Cardiac fibroblast (primary cell): ENCODE results near the gene CTRB2.

ENCODE experiments used
- DNase-seq, 2 donors: peaks; one replicate each; pipeline versions ENCODE4 v3.0.0 to v3.0.0-alpha.2; 2010; ENCODE audit warnings: low read depth in 2 of 2
- H3K4me3 ChIP-seq, 2 donors: replicated peaks in 1 of 2; 1 replicate in 1 of 2; 2 replicates in 1 of 2; pipeline ENCODE4 v1.5.1; 2011; ENCODE audit warnings: low read depth in 2 of 2, low read length in 2 of 2, mild to moderate bottlenecking in 2 of 2, moderate library complexity in 1 of 2
- CTCF ChIP-seq: IDR thresholded peaks from one replicate; pipeline ENCODE4 v1.5.1; 2011; ENCODE audit warnings: low read depth, mild to moderate bottlenecking, low read length, inconsistent platforms

Gene CTRB2

GRCh38 chr16:75230471-75231110, 23.6 kb upstream of the CTRB2 start:
- DNase-seq = peak in 1 of 2 donors; percentile 56
- no peak overlapping the region for H3K4me3 ChIP-seq
- no peak for TF ChIP-seq CTCF

- TF ChIP-seq CTCF = no peak
- H3K4me3 ChIP-seq = no peak overlapping the region
- no peak for DNase-seq
These were observed 22.4 kb upstream of the CTRB2 start for GRCh38 chr16:75229172-75230031.

GRCh38 chr16:75228143-75228976, 21.4 kb upstream of the CTRB2 start:
- no peak overlapping the region for H3K4me3 ChIP-seq
- DNase-seq = no peak
- TF ChIP-seq CTCF = no peak

GRCh38 chr16:75227361-75228142, 20.6 kb upstream of the CTRB2 start:
- TF ChIP-seq CTCF = no peak
- no peak for DNase-seq
- no peak overlapping the region for H3K4me3 ChIP-seq

- TF ChIP-seq CTCF = no peak
- DNase-seq = no peak
- H3K4me3 ChIP-seq = no peak overlapping the region
These were observed 19.8 kb upstream of the CTRB2 start for GRCh38 chr16:75226550-75227360.
